Raji (cell line): ENCODE results near the gene ZNF469.

Experiments used
- POLR2A ChIP-seq: IDR thresholded peaks from 2 replicates; pipeline ENCODE4 v1.6.1; 2011; ENCODE audit warnings: low read depth, low read length, control low read depth; ENCODE audit not compliant: insufficient read depth

Gene ZNF469

DNA sequence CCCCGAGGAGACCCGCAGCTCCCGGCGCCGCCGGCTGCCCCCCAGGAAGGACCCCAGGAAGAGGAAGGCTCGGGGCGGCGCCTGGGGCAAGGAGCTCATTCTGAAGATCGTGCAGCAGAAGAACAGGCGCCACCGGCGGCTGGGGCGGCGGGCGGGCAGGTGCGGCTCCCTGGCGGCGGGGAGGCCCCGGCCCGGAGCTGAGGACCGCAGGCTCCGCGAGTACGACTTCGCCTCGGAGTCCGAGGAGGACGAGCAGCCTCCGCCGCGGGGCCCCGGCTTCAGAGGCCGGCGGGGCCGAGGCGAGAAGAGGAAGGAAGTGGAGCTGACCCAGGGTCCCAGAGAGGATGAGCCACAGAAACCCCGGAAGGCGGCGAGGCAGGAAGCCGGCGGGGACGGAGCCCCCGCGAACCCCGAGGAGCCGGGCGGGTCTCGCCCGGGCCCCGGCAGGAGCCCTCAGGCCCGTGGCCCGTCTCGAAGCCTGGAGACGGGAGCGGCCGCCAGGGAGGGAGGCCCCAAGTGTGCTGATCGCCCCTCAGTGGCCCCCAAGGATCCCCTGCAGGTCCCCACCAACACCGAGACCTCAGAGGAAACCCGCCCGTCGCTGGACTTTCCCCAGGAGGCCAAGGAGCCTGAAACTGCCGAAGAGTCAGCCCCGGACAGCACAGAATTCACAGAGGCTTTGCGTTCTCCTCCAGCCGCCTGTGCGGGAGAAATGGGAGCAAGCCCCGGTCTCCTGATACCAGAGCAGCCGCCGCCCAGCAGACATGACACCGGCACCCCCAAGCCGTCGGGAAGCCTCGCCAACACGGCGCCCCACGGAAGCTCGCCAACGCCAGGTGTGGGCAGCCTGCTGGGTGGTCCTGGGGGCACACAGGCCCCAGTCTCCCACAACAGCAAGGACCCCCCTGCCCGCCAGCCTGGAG, 48.0 kb downstream of the ZNF469 start:
- TF ChIP-seq POLR2A = no peak

DNA sequence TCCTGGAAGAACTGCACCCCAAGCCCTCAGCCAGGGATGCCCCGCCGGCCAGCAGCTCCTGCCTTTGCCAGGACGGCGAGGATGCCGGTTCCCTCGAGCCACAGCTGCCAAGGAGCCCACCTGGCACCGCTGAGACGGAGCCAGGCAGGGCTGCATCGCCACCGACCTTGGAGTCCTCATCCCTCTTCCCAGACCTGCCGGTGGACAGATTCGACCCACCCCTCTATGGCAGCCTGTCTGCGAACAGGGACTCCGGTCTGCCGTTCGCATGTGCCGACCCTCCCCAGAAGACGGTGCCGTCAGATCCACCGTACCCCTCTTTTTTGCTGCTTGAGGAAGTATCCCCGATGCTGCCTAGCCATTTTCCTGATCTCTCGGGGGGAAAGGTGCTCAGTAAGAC, 48.9 kb downstream of the ZNF469 start:
- no peak for TF ChIP-seq POLR2A

DNA sequence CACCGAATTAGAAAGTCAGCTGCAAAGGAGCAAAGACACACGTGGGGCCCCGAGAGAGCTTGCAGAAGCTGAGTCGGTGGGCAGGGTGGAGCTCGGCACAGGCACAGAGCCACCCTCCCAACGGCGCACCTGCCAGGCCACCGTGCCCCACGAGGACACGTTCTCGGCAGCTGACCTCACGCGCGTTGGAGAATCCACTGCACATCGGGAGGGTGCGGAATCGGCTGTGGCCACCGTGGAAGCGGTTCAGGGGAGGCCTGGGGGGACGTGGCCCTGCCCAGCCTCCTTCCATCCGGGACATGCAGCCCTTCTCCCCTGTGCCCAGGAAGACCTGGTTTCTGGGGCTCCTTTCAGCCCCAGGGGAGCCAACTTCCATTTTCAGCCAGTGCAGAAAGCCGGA, 49.4 kb downstream of the ZNF469 start:
- no peak for TF ChIP-seq POLR2A
